Activated T-helper 2 cell treated with anti-CD3 and anti-CD28 coated beads, Interferon-gamma antibody, Interleukin-2, Interleukin-4, amounts not matched to agents 10 μg/mL and 5 μg/mL and 100 μg/mL, durations not matched to agents 14 hours and 24 hours and 36 hours (primary cell): ENCODE results near the gene HNRNPA2B1. TPM values are rescaled to one million over a fixed set of nuclear protein-coding genes. Genes with fewer than 3 reads are reported as not detected.
"Not testable (repeated sequence)": the region's sequence is repeated elsewhere in the genome, so short reads cannot be mapped to it uniquely, and the experiment has no call there.

Source experiments
- DNase-seq: peaks from one replicate; pipeline ENCODE4 v3.0.0; 2021; ENCODE audit warnings: low spot score
- H3K27ac Mint-ChIP-seq: one replicate; pipeline ENCODE4 v1.8.0; 2021; ENCODE audit warnings: mixed read lengths
- H3K27me3 Mint-ChIP-seq: one replicate; pipeline ENCODE4 v1.8.0; 2021; ENCODE audit warnings: low read depth, mixed read lengths
- H3K36me3 Mint-ChIP-seq: one replicate; pipeline ENCODE4 v1.8.0; 2021; ENCODE audit warnings: low read depth, mixed read lengths
- H3K4me1 Mint-ChIP-seq: one replicate; pipeline ENCODE4 v1.8.0; 2021; ENCODE audit warnings: low read depth, mixed read lengths
- H3K4me3 Mint-ChIP-seq: one replicate; pipeline ENCODE4 v1.8.0; 2021; ENCODE audit warnings: low read depth, mild to moderate bottlenecking, moderate library complexity, mixed read lengths
- H3K9me3 Mint-ChIP-seq: one replicate; pipeline ENCODE4 v1.8.0; 2021; ENCODE audit warnings: mixed read lengths
- intact Hi-C: fragments of 100-400 bp; cut with micrococcal nuclease; formaldehyde crosslinking; loops from one replicate; pipeline ENCODE4 v1.15.1; 2023
- total RNA-seq: library from RNA; stranded (reverse); gene quantifications from 2 replicates; pipeline ENCODE4 v1.2.3, GENCODE V29; 2022

Gene HNRNPA2B1
- total RNA-seq, 1 donor from 2014 or later = 845 TPM

DNA sequence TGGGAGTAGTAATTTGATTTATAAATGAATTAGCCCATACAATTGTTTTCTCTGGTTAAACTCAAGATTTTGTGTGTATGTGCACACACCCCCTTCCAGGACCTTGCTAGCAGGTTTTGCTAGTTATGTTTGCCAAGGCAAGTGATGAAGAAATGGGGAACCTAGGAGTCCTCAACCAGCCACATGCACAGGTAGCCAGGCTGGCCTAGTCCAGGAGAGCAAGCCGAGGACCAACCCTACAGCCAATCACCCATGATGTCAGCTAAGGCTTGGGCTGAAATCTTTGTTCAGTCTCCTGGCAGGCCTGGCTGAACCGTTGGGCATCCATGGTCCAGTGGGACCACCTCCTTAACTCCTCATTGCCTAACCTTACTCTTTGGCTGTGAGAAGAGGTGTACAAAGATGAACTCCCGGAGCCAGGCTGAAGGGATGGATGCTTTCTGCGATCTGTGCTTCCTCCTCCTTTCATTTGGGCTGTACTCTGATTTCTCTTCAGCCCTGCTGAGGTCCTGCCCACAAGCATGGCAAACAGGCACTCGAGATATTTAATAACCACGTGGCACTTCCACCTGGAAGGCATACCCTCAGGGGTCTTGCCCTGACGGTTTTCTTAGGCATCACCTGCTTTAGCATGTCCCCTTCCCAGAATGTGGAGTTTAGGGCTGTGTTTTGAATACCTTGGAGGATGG lies 22.1 kb downstream of the HNRNPA2B1 start:
- Mint-ChIP-seq H3K27me3 (no peaks in the 10 kb centered on the region), H3K4me3 (no peak overlapping the region), H3K4me1 (peaks cover 19% of the 10 kb centered on the region), H3K36me3 (peaks cover 43% of the 10 kb centered on the region), H3K27ac (peak overlapping the region; percentile 26), H3K9me3 (no peaks in the 10 kb centered on the region)
- intact Hi-C loops = no loop called here
- DNase-seq = no peak

- Mint-ChIP-seq H3K27ac (peak overlapping the region; percentile 51), H3K36me3 (peaks cover 47% of the 10 kb centered on the region), H3K4me1 (peaks cover 23% of the 10 kb centered on the region)
- H3K27me3 Mint-ChIP-seq, H3K4me3 Mint-ChIP-seq, intact Hi-C loops, DNase-seq, H3K9me3 Mint-ChIP-seq: not testable (repeated sequence)
These were observed 23.3 kb downstream of the HNRNPA2B1 start for GRCh38 chr7:26177269-26177668.

- H3K27ac Mint-ChIP-seq, H3K27me3 Mint-ChIP-seq, DNase-seq, H3K4me3 Mint-ChIP-seq, intact Hi-C loops, H3K9me3 Mint-ChIP-seq: not testable (repeated sequence)
- peaks cover 48% of the 10 kb centered on the region for H3K36me3 Mint-ChIP-seq
- H3K4me1 Mint-ChIP-seq = peaks cover 23% of the 10 kb centered on the region
These were observed 23.9 kb downstream of the HNRNPA2B1 start for GRCh38 chr7:26176696-26177095.

DNA sequence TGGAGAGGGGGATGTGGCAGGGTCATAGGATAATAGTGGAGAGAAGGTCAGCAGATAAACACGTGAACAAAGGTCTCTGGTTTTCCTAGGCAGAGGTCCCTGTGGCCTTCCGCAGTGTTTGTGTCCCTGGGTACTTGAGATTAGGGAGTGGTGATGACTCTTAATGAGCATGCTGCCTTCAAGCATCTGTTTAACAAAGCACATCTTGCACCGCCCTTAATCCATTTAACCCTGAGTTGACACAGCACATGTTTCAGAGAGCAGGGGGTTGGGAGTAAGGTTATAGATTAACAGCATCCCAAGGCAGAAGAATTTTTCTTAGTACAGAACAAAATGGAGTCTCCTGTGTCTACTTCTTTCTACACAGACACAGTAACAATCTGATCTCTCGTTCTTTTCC lies 24.6 kb downstream of the HNRNPA2B1 start:
- H3K27me3 Mint-ChIP-seq, H3K27ac Mint-ChIP-seq, DNase-seq, H3K9me3 Mint-ChIP-seq, H3K4me3 Mint-ChIP-seq, intact Hi-C loops: not testable (repeated sequence)
- Mint-ChIP-seq H3K4me1 (peaks cover 18% of the 10 kb centered on the region), H3K36me3 (peaks cover 50% of the 10 kb centered on the region)

GRCh38 chr7:26172048-26172447 lies 28.5 kb downstream of the HNRNPA2B1 start:
- no peak for DNase-seq
- intact Hi-C loops = no loop called here
- H3K4me1 Mint-ChIP-seq = peaks cover 23% of the 10 kb centered on the region
- no peak overlapping the region for H3K4me3 Mint-ChIP-seq
- no peaks in the 10 kb centered on the region for H3K9me3 Mint-ChIP-seq
- no peak overlapping the region for H3K27ac Mint-ChIP-seq
- H3K36me3 Mint-ChIP-seq = peaks cover 55% of the 10 kb centered on the region
- no peaks in the 10 kb centered on the region for H3K27me3 Mint-ChIP-seq

DNA sequence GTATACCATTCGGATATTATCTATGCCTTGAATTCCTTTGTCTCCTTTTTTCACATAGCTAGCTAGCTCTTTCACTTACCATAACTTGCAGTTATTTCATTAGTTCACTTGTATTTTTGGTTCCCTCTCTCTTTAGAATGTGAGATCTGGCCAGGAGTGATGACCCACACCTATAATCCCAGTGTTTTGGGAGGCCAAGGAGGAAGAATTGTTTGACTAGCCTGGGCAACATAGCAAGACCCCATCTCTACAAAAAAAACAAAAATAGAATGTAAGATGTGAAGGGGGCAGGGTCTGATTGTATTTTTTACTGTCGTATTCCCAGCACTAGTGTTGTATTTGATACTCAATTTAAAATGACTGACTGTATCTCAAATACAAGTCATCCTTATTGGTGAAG lies 28.9 kb downstream of the HNRNPA2B1 start:
- H3K36me3 Mint-ChIP-seq = peaks cover 60% of the 10 kb centered on the region
- no peak overlapping the region for H3K27ac Mint-ChIP-seq
- H3K9me3 Mint-ChIP-seq = no peaks in the 10 kb centered on the region
- DNase-seq = no peak
- no peaks in the 10 kb centered on the region for H3K27me3 Mint-ChIP-seq
- no peak overlapping the region for H3K4me3 Mint-ChIP-seq
- H3K4me1 Mint-ChIP-seq = peaks cover 28% of the 10 kb centered on the region
- intact Hi-C loops = no loop called here

DNA sequence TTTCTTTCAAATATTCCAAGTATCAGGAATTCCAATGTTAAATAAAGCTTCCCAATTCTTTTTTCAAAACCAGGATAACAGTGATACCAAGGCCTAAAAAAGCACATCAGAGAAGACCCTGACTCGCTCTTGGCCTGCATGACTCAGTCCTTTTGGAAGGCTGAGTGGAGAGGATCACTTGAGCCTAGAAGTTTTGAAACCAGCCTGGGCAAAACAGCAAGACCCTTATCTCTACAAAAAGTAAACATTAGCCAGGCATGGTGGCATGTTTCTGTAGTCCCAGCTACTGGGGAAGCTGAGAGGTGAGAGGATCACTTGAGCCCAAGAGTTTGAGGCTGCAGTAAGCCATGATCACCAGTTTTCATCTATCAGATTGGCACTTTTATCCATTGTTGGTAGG lies 29.9 kb downstream of the HNRNPA2B1 start:
- intact Hi-C loops = no loop called here
- H3K27me3 Mint-ChIP-seq = no peaks in the 10 kb centered on the region
- DNase-seq = no peak
- no peak overlapping the region for H3K4me3 Mint-ChIP-seq
- H3K4me1 Mint-ChIP-seq = peaks cover 34% of the 10 kb centered on the region
- H3K36me3 Mint-ChIP-seq = peaks cover 66% of the 10 kb centered on the region
- H3K27ac Mint-ChIP-seq = no peak overlapping the region
- no peaks in the 10 kb centered on the region for H3K9me3 Mint-ChIP-seq

GRCh38 chr7:26169271-26169670 lies 31.3 kb downstream of the HNRNPA2B1 start:
- intact Hi-C loops = no loop called here
- H3K9me3 Mint-ChIP-seq = peaks cover 4% of the 10 kb centered on the region
- no peak for DNase-seq
- no peak overlapping the region for H3K4me3 Mint-ChIP-seq
- H3K27me3 Mint-ChIP-seq = no peaks in the 10 kb centered on the region
- peaks cover 36% of the 10 kb centered on the region for H3K4me1 Mint-ChIP-seq
- no peak overlapping the region for H3K27ac Mint-ChIP-seq
- peaks cover 75% of the 10 kb centered on the region for H3K36me3 Mint-ChIP-seq

- no peak overlapping the region for H3K4me3 Mint-ChIP-seq
- H3K27ac Mint-ChIP-seq = no peak overlapping the region
- H3K36me3 Mint-ChIP-seq = peaks cover 73% of the 10 kb centered on the region
- no peaks in the 10 kb centered on the region for H3K27me3 Mint-ChIP-seq
- H3K4me1 Mint-ChIP-seq = peaks cover 33% of the 10 kb centered on the region
- H3K9me3 Mint-ChIP-seq = peaks cover 10% of the 10 kb centered on the region
- no peak for DNase-seq
- intact Hi-C loops = no loop called here
These were observed 32.0 kb downstream of the HNRNPA2B1 start for GRCh38 chr7:26168458-26169023.

DNA sequence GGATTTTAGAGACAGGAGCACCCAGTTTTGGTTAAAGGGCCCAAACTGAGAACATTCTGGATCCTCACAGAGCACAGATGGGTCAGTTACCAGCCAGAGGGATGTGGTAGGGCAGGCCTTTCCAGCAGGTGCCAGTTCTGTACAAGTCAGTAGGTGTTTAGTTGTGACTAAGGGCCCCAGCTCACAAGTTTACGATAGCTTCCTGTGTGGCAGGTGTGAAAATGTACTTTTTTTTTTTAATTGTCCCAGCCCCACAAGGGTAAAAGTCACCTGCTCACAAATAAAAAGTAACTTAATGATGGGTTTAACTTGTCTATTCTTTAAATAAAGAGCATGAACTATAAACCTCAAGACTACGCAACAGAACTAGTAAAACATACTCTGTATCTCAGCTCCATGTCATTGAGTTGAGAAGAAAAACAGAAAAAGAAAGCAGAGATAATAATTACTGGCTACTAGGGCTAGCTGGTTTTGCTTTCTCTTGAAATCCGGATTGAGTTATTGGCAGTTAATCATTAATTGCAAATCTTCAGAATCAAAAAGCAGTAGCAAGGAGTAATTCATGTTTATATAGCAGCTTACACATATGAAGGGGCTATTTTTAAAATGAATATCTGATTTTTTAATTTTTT lies 33.1 kb downstream of the HNRNPA2B1 start:
- Mint-ChIP-seq H3K36me3 (peaks cover 77% of the 10 kb centered on the region), H3K27me3 (no peaks in the 10 kb centered on the region), H3K4me1 (peaks cover 36% of the 10 kb centered on the region), H3K27ac (peak overlapping the region; percentile 88), H3K4me3 (no peak overlapping the region), H3K9me3 (peaks cover 10% of the 10 kb centered on the region)
- intact Hi-C loops = no loop called here
- DNase-seq = no peak

DNA sequence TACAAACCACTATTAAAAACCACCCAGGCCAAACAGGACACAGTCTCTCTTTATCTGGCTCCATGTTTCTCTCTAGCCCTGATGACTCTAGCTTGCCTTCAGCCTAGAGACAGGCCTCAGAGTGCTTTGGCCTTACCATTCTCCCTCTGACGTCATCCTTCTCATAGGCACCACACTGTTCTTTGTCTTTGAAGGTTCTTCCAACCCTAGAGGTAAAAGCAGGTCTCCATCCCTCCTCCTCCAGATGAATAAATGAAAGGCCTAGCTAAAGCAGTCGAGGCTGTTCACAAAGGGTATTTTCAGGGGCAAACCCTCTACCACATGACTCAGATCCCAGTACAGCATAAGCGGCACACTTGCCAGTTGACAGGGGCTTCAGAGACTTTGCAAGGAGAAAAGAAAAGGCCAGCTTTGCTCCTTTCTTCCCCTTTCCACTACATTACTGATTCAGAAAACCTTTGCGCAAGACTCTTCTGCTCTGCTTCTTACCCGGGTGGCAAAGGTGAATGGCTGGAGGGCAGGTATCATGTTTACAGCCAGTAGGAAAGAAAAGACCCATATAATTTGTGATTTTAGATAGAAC lies 33.8 kb downstream of the HNRNPA2B1 start:
- no peaks in the 10 kb centered on the region for H3K27me3 Mint-ChIP-seq
- intact Hi-C loops = loop anchor here (1.0 kb wide), 1 partner anchor 10 kb away; no protein-coding TSS in a partner anchor
- no peak for DNase-seq
- H3K4me1 Mint-ChIP-seq = peaks cover 40% of the 10 kb centered on the region
- H3K36me3 Mint-ChIP-seq = peaks cover 77% of the 10 kb centered on the region
- peaks cover 10% of the 10 kb centered on the region for H3K9me3 Mint-ChIP-seq
- H3K4me3 Mint-ChIP-seq = no peak overlapping the region
- peak overlapping the region; percentile 88 for H3K27ac Mint-ChIP-seq

DNA sequence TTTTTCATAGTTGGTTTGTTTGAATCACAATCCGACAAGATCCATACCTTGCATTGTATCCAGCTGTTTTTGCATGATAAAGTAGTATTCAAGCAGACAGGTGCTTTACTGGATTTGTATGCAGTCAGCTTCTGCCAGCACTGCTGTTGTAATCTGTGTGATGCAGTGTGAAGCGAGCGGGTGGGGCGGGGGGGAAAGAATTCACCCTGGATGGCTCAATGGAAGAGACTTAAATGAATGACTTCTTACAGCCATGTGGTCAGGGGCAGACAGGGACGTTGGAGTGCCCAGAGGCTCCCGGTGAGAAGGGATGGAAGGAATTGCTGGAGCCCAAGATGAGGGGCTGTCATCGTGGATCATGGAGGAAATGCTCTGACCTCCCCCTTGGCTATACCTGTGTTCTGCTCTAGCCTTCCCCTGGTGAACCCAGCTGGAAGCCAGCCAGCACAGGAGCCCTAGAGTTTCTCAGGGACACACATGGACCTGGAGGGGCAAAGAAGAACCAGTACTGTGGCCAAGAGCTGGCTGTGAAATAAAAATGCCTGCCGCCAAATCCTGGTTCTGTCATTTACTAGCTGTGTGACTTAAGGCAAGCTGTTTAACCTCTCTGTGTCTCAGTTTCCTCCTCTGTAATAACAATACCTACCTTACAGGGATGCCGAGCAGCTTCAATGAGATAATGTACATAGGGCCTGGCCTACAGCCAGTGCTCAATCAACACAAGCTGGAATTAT lies 34.4 kb downstream of the HNRNPA2B1 start:
- no peaks in the 10 kb centered on the region for H3K27me3 Mint-ChIP-seq
- H3K4me3 Mint-ChIP-seq = no peak overlapping the region
- peak overlapping the region; percentile 88 for H3K27ac Mint-ChIP-seq
- DNase-seq = no peak
- peaks cover 71% of the 10 kb centered on the region for H3K36me3 Mint-ChIP-seq
- peaks cover 10% of the 10 kb centered on the region for H3K9me3 Mint-ChIP-seq
- H3K4me1 Mint-ChIP-seq = peaks cover 40% of the 10 kb centered on the region
- intact Hi-C loops = loop anchor here (1.0 kb wide), 1 partner anchor 10 kb away; no protein-coding TSS in a partner anchor
